ENCODE measurements around the gene ACBD6. TPM values are rescaled to one million over a fixed set of nuclear protein-coding genes. Genes with fewer than 3 reads are reported as not detected.

The ACBD6 gene
- total and polyA plus RNA-seq, 2 of the 4 experiments (the other 2 are of a cell fraction), result 52.5 to 59.1 TPM

GRCh38 chr1:180387413-180387812 lies 115.0 kb downstream of the ACBD6 start:
- POLR2A ChIA-PET (ENCODE audit: unreplicated experiment), result no interaction called here
- no peak overlapping the region for H3K4me3 ChIP-seq (ENCODE audit: insufficient read depth, low read depth, low read length)
- no peak overlapping the region for H3K9ac ChIP-seq (ENCODE audit: low read depth, low read length)
- DNase-seq (no peak), ATAC-seq (ENCODE audit: low read depth) (no peak)
- H3K14ac ChIP-seq (replicated peaks; ENCODE audit: low read depth, low read length), result no peak overlapping the region
- peaks cover 8% of the 10 kb centered on the region in 2 experiments for H3K79me1 ChIP-seq (ENCODE audit: low read depth in 1 of 2, low read length in 2 of 2)
- in situ Hi-C loops (cut with MboI; ENCODE audit: low sequenced_read_pairs), result no loop called here
- no peak overlapping the region for H4K5ac ChIP-seq (ENCODE audit: low read depth, low read length)
- no peak overlapping the region for H3K4ac ChIP-seq (ENCODE audit: low read depth, low read length)
- H3K27me3 ChIP-seq (ENCODE audit: control insufficient read depth, insufficient read depth, low read length), result no peaks in the 10 kb centered on the region
- CTCF ChIA-PET, result no interaction called here
- H3K4me1 ChIP-seq (ENCODE audit: control insufficient read depth, insufficient read depth, low read length), result no peaks in the 10 kb centered on the region
- no peak overlapping the region for H2AFZ ChIP-seq (replicated peaks; ENCODE audit: low read length, poor library complexity)
- no peak overlapping the region for H3K27ac ChIP-seq (ENCODE audit: insufficient read depth, low read length)
- no peak overlapping the region for H2AK9ac ChIP-seq (replicated peaks; ENCODE audit: low read depth, low read length, poor library complexity)
- H3K18ac ChIP-seq (ENCODE audit: low read depth, low read length), result no peak overlapping the region
- dilution Hi-C loops (cut with HindIII; ENCODE audit: low sequenced_read_pairs, unreplicated experiment), result no loop called here
- H3K56ac ChIP-seq (ENCODE audit: extremely low read depth, insufficient read depth, low read length), result no peak overlapping the region
- no peak overlapping the region for H3K4me2 ChIP-seq (ENCODE audit: low read depth, low read length)
- H4K8ac ChIP-seq (ENCODE audit: low read depth in 2 of 2, low read length in 2 of 2), result no peak overlapping the region
- peaks cover 7% of the 10 kb centered on the region for H3K9me3 ChIP-seq (ENCODE audit: control insufficient read depth, insufficient read depth, low read length)
- no peak overlapping the region for H2BK120ac ChIP-seq (ENCODE audit: low read depth, low read length)
- WGBS, 2 experiments (ENCODE audit: extremely low coverage in 2 of 2, insufficient read length in 1 of 2), result no CpG with 5 or more reads among the region's 1 CpG
- intact Hi-C loops (cut with micrococcal nuclease), result no loop called here
- TF ChIP-seq CHD1 (IDR thresholded peaks at IDR 0.05; ENCODE audit: low read depth, low read length), result no peak
- TF ChIP-seq RFX5 (IDR thresholded peaks at IDR 0.05; ENCODE audit: low read depth, low read length), result no peak
- no peak for TF ChIP-seq MAFK (IDR thresholded peaks at IDR 0.05; ENCODE audit: low read depth, low read length)
- TF ChIP-seq MXI1 (IDR thresholded peaks at IDR 0.05; ENCODE audit: borderline replicate concordance, low read depth, low read length), result no peak
- TF ChIP-seq USF2 (IDR thresholded peaks at IDR 0.05; ENCODE audit: low read depth, low read length), result no peak
- TF ChIP-seq MAZ (IDR thresholded peaks at IDR 0.05; ENCODE audit: borderline replicate concordance, low read depth, low read length), result no peak
- TF ChIP-seq, protein P1, sequence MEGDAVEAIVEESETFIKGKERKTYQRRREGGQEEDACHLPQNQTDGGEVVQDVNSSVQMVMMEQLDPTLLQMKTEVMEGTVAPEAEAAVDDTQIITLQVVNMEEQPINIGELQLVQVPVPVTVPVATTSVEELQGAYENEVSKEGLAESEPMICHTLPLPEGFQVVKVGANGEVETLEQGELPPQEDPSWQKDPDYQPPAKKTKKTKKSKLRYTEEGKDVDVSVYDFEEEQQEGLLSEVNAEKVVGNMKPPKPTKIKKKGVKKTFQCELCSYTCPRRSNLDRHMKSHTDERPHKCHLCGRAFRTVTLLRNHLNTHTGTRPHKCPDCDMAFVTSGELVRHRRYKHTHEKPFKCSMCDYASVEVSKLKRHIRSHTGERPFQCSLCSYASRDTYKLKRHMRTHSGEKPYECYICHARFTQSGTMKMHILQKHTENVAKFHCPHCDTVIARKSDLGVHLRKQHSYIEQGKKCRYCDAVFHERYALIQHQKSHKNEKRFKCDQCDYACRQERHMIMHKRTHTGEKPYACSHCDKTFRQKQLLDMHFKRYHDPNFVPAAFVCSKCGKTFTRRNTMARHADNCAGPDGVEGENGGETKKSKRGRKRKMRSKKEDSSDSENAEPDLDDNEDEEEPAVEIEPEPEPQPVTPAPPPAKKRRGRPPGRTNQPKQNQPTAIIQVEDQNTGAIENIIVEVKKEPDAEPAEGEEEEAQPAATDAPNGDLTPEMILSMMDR (conservative IDR thresholded peaks at IDR 0.05; ENCODE audit: low read depth, low read length), result no peak
- H3K9me1 ChIP-seq (ENCODE audit: insufficient read depth, low read length), result no peaks in the 10 kb centered on the region
- no peak overlapping the region for H2AK5ac ChIP-seq (ENCODE audit: low read depth, low read length)
- BruUV-seq (replicated peaks), result no TSS peak
- no peak overlapping the region for H2BK5ac ChIP-seq (ENCODE audit: low read depth, low read length, poor library complexity, severe bottlenecking)
- no peak overlapping the region for H2BK15ac ChIP-seq (ENCODE audit: low read depth, low read length)
- no peak overlapping the region for H3K23ac ChIP-seq (ENCODE audit: low read depth, low read length)
- H2BK20ac ChIP-seq (ENCODE audit: low read depth, low read length), result no peak overlapping the region
- H4K20me1 ChIP-seq (ENCODE audit: insufficient read depth, low read length), result no peaks in the 10 kb centered on the region
- H4K91ac ChIP-seq (ENCODE audit: insufficient read depth, low read depth, low read length), result no peak overlapping the region
- peaks cover 3% of the 10 kb centered on the region; the same call in 1 of the 2 replicates for H3K36me3 ChIP-seq (ENCODE audit: control insufficient read depth, insufficient read depth, low read length)
